ENCODE results near the gene HECW1.

- TF ChIP-seq CTCF (IDR thresholded peaks at IDR 0.05) (no peak), POLR2A (IDR thresholded peaks at IDR 0.05) (no peak)
Measured at GRCh38 chr7:43143918-43144589, 31.6 kb downstream of the HECW1 start.

Measured in lower leg skin (tissue), 3 donors.